GM23338 (cell line): ENCODE measurements around the gene KLF2. TPM values are rescaled to one million over a fixed set of nuclear protein-coding genes. Genes with fewer than 3 reads are reported as not detected.

Source experiments
- ATAC-seq: fragments of 200-7000 bp; cut with Tn5 transposase; 3 replicates; pipeline ENCODE4 v1.9.1; 2020
- DNase-seq: peaks from one replicate; pipeline ENCODE4 v3.0.0-alpha.2; 2015; ENCODE audit warnings: low spot score
- H2AFZ ChIP-seq: fragments of 200-600 bp; sonication (generic); 2 replicates; pipeline ENCODE4 v1.8.0; 2016; ENCODE audit warnings: antibody characterized with exemption, mild to moderate bottlenecking, moderate library complexity
- H3F3A ChIP-seq: fragments of 200-600 bp; sonication (generic); replicated peaks from 2 replicates; pipeline ENCODE4 v1.8.0; 2017; ENCODE audit warnings: antibody characterized with exemption, mixed run types, low read depth
- H3K27ac ChIP-seq: fragments of 200-600 bp; sonication (generic); 2 replicates; pipeline ENCODE4 v1.6.1; 2016; ENCODE audit warnings: low read depth
- H3K27me3 ChIP-seq: fragments of 200-600 bp; sonication (generic); 2 replicates; pipeline ENCODE4 v1.8.0; 2016; ENCODE audit warnings: mild to moderate bottlenecking, mixed run types, moderate library complexity; ENCODE audit not compliant: insufficient read depth
- H3K36me3 ChIP-seq: fragments of 200-600 bp; sonication (generic); 2 replicates; pipeline ENCODE4 v1.8.0; 2016; ENCODE audit warnings: mild to moderate bottlenecking; ENCODE audit not compliant: insufficient read depth
- H3K4me1 ChIP-seq: fragments of 200-600 bp; sonication (generic); 2 replicates; pipeline ENCODE4 v1.8.0; 2016; ENCODE audit warnings: mild to moderate bottlenecking, moderate library complexity; ENCODE audit not compliant: insufficient read depth
- H3K4me2 ChIP-seq: fragments of 200-600 bp; sonication (generic); 2 replicates; pipeline ENCODE4 v1.7.1; 2017; ENCODE audit warnings: mixed run types
- H3K4me3 ChIP-seq: fragments of 200-600 bp; sonication (generic); 2 replicates; pipeline ENCODE4 v1.6.1; 2016; ENCODE audit warnings: mixed run types
- H3K79me2 ChIP-seq: fragments of 200-600 bp; sonication (generic); replicated peaks from 2 replicates; pipeline ENCODE4 v1.8.0; 2017; ENCODE audit warnings: mild to moderate bottlenecking; ENCODE audit not compliant: insufficient read depth
- H3K9me2 ChIP-seq: fragments of 200-600 bp; sonication (generic); 2 replicates; pipeline ENCODE4 v1.8.0; 2017; ENCODE audit not compliant: insufficient read depth
- H4K20me1 ChIP-seq: fragments of 200-600 bp; sonication (generic); replicated peaks from 2 replicates; pipeline ENCODE4 v1.8.0; 2017; ENCODE audit warnings: mild to moderate bottlenecking; ENCODE audit not compliant: insufficient read depth
- H3K27ac Mint-ChIP-seq: 2 replicates; pipeline ENCODE4 v1.8.0; 2020; ENCODE audit warnings: inconsistent platforms, mild to moderate bottlenecking, moderate library complexity, mixed read lengths
- H3K27me3 Mint-ChIP-seq: 3 replicates; pipeline ENCODE4 v1.8.0; 2022; ENCODE audit warnings: low read depth, mild to moderate bottlenecking, moderate library complexity, mixed read lengths, inconsistent platforms; ENCODE audit not compliant: insufficient read depth, poor library complexity
- H3K36me3 Mint-ChIP-seq: 3 replicates; pipeline ENCODE4 v1.8.0; 2021; ENCODE audit warnings: low read depth, mild to moderate bottlenecking, inconsistent platforms, moderate library complexity, mixed read lengths
- H3K4me1 Mint-ChIP-seq: 3 replicates; pipeline ENCODE4 v1.8.0; 2020; ENCODE audit warnings: mild to moderate bottlenecking, inconsistent platforms, mixed read lengths
- H3K4me3 Mint-ChIP-seq: 3 replicates; pipeline ENCODE4 v1.8.0; 2021; ENCODE audit warnings: moderate library complexity, mild to moderate bottlenecking, inconsistent platforms, mixed read lengths
- H3K9me3 Mint-ChIP-seq: 3 replicates; pipeline ENCODE4 v1.8.0; 2020; ENCODE audit warnings: moderate library complexity, mild to moderate bottlenecking, inconsistent platforms, mixed read lengths
- CREB1 ChIP-seq: fragments of 250-450 bp; sonication (Bioruptor Pico); IDR thresholded peaks from 2 replicates; pipeline ENCODE4 v1.5.0; 2020; ENCODE audit warnings: low read depth, mild to moderate bottlenecking, moderate library complexity
- CTCF ChIP-seq, 2 experiments: fragments of 200-600 bp in 1 of 2; sonication (generic) in 1 of 2; conservative IDR thresholded peaks; 2 replicates each; pipeline versions ENCODE4 v1.5.1 to v1.6.1; 2016 to 2017; ENCODE audit warnings: antibody characterized with exemption in 2 of 2, low read depth in 2 of 2, mild to moderate bottlenecking in 2 of 2, moderate library complexity in 1 of 2
- ETS1 ChIP-seq: IDR thresholded peaks from 2 replicates; pipeline ENCODE4 v1.6.1; 2016; ENCODE audit warnings: antibody characterized with exemption
- EZH2 ChIP-seq: fragments of 200-600 bp; sonication (generic); IDR thresholded peaks from one replicate; pipeline ENCODE4 v1.8.0; 2017; ENCODE audit warnings: antibody characterized with exemption, mild to moderate bottlenecking, low read depth; ENCODE audit not compliant: unreplicated experiment
- JUNB ChIP-seq: IDR thresholded peaks from one replicate; pipeline ENCODE4 v1.6.1; 2016; ENCODE audit warnings: antibody characterized with exemption; ENCODE audit not compliant: unreplicated experiment
- NANOG ChIP-seq: IDR thresholded peaks from 2 replicates; pipeline ENCODE4 v1.6.1; 2016; ENCODE audit warnings: antibody characterized with exemption, borderline replicate concordance
- POLR2AphosphoS5 ChIP-seq: IDR thresholded peaks from 2 replicates; pipeline ENCODE4 v1.6.1; 2016; ENCODE audit warnings: antibody characterized with exemption, low read depth
- STAT1 ChIP-seq: IDR thresholded peaks from one replicate; pipeline ENCODE4 v1.6.1; 2016; ENCODE audit warnings: antibody characterized with exemption; ENCODE audit not compliant: unreplicated experiment
- ZNF114 ChIP-seq: fragments of 250-450 bp; sonication (Bioruptor Pico); IDR thresholded peaks from 2 replicates; pipeline ENCODE4 v1.5.0; 2020; ENCODE audit warnings: mild to moderate bottlenecking, moderate library complexity
- ZNF331 ChIP-seq: fragments of 250-450 bp; sonication (Bioruptor Pico); IDR thresholded peaks from 2 replicates; pipeline ENCODE4 v1.5.0; 2020; ENCODE audit warnings: low read depth, mild to moderate bottlenecking, moderate library complexity
- ZNF462 ChIP-seq: fragments of 250-450 bp; sonication (Bioruptor Pico); IDR thresholded peaks from 2 replicates; pipeline ENCODE4 v1.5.0; 2020; ENCODE audit warnings: mild to moderate bottlenecking, moderate library complexity
- polyA plus RNA-seq: library from polyadenylated mRNA; unstranded; fragments of >200 nt; fragmentation: Nextera tagmentation; extraction: Ambion mirVana; gene quantifications from 2 replicates; pipeline ENCODE4 v1.2.1, GENCODE V29; 2016
- total RNA-seq: library from RNA; depleted of rRNA; stranded (reverse); fragments of >200 nt; shearing (Covaris generic); gene quantifications from 2 replicates; pipeline ENCODE4 v1.2.3, GENCODE V29; 2014

Gene KLF2
- total and polyA plus RNA-seq, 2 experiments from 2014 or later: 0.90 TPM; not detected in 1

- H3K4me1 Mint-ChIP-seq: peaks cover 32% of the 10 kb centered on the region
- peaks cover 8% of the 10 kb centered on the region; the same call in 1 of the 2 replicates for H3K4me1 ChIP-seq
- H3K27ac Mint-ChIP-seq: peak overlapping the region; percentile 31; the same call in 1 of the 2 replicates
- H3K4me3 Mint-ChIP-seq: no peak overlapping the region
- TF ChIP-seq STAT1 (no peak), ZNF114 (CRISPR knock-in tag) (no peak)
- no peaks in the 10 kb centered on the region for H3K9me3 Mint-ChIP-seq
- no peak overlapping the region for H3K4me3 ChIP-seq
- no peak overlapping the region for H2AFZ ChIP-seq
- no peaks in the 10 kb centered on the region for H3K27me3 ChIP-seq
- no peaks in the 10 kb centered on the region for H3K36me3 ChIP-seq
- H4K20me1 ChIP-seq: no peaks in the 10 kb centered on the region; the same call in 1 of the 2 replicates
- no peak for DNase-seq
- no peaks in the 10 kb centered on the region for H3K79me2 ChIP-seq
- H3K27me3 Mint-ChIP-seq: peaks cover 16% of the 10 kb centered on the region
- no peaks in the 10 kb centered on the region for H3K9me2 ChIP-seq
- no peak overlapping the region for H3K4me2 ChIP-seq
- H3K36me3 Mint-ChIP-seq: peaks cover 5% of the 10 kb centered on the region; the same call in 1 of the 3 replicates
- no peak for ATAC-seq
- H3F3A ChIP-seq: no peaks in the 10 kb centered on the region
- H3K27ac ChIP-seq: no peak overlapping the region
Measured at GRCh38 chr19:16366056-16366432, 41.4 kb downstream of the KLF2 start.

- Histone ChIP-seq H3K4me2 (peak overlapping the region; percentile 23; the same call in 1 of the 2 replicates), H3F3A (0 out of 2 replicates have a peak, but pooled peaks cover 3% of the 10 kb centered on the region), H3K27ac (0 out of 2 replicates have a peak overlapping the region, but pooled peaks have one; percentile 2), H2AFZ (no peak overlapping the region), H3K36me3 (no peaks in the 10 kb centered on the region), H3K79me2 (no peaks in the 10 kb centered on the region), H3K27me3 (no peaks in the 10 kb centered on the region), H3K4me1 (peaks cover 8% of the 10 kb centered on the region; the same call in 1 of the 2 replicates), H3K9me2 (no peaks in the 10 kb centered on the region), H3K4me3 (no peak overlapping the region), H4K20me1 (no peaks in the 10 kb centered on the region; the same call in 1 of the 2 replicates)
- peaks cover 37% of the 10 kb centered on the region for H3K4me1 Mint-ChIP-seq
- DNase-seq: peak; percentile 53
- H3K36me3 Mint-ChIP-seq: peaks cover 5% of the 10 kb centered on the region; the same call in 2 of the 3 replicates
- H3K4me3 Mint-ChIP-seq: no peak overlapping the region
- no peaks in the 10 kb centered on the region for H3K9me3 Mint-ChIP-seq
- H3K27ac Mint-ChIP-seq: peak overlapping the region; percentile 31; the same call in 1 of the 2 replicates
- H3K27me3 Mint-ChIP-seq: peaks cover 16% of the 10 kb centered on the region
- ATAC-seq: no peak
- TF ChIP-seq ZNF462 (CRISPR knock-in tag) (no peak), JUNB (no peak), CREB1 (CRISPR knock-in tag) (no peak), STAT1 (no peak), POLR2AphosphoS5 (no peak), NANOG (no peak), ZNF331 (CRISPR knock-in tag) (no peak), CTCF (conservative IDR thresholded peaks at IDR 0.05; ENCODE audit: low read depth in 2 of 2) (no peak), EZH2 (no peak), ZNF114 (CRISPR knock-in tag) (no peak), ETS1 (no peak)
Measured at GRCh38 chr19:16366433-16367260, 42.0 kb downstream of the KLF2 start.
